ENCODE results near the gene HRK.

DNA sequence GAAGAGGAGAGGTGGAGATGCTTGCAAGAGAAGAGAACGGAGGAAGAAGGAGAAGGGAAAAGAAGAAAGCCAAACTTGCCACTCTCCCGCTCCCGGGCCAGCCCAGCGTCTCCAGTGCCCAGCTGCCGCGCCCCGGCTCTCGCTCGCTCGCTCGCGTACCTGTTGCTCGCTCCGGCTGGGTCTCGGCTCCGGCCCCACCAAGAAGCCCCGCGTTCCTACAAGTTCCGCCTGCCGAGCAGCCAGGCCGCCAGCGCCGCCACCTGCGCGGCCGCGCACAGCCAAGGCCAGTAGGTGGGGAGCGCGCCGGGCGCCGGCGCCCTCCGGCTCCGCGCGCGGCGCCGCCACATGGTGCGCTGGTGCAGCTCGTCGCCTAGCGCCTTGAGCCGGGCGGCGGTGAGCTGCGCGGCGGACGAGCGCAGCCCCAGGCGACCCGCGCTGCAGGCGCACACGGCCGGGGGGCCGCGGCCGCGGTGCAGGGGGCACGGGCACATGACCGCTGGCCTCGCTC, 370 bp downstream of the HRK start:
- TF ChIP-seq POLR2A (IDR thresholded peaks at IDR 0.05; ENCODE audit: extremely low read depth, insufficient read length), result no peak
- TF ChIP-seq, protein P1, sequence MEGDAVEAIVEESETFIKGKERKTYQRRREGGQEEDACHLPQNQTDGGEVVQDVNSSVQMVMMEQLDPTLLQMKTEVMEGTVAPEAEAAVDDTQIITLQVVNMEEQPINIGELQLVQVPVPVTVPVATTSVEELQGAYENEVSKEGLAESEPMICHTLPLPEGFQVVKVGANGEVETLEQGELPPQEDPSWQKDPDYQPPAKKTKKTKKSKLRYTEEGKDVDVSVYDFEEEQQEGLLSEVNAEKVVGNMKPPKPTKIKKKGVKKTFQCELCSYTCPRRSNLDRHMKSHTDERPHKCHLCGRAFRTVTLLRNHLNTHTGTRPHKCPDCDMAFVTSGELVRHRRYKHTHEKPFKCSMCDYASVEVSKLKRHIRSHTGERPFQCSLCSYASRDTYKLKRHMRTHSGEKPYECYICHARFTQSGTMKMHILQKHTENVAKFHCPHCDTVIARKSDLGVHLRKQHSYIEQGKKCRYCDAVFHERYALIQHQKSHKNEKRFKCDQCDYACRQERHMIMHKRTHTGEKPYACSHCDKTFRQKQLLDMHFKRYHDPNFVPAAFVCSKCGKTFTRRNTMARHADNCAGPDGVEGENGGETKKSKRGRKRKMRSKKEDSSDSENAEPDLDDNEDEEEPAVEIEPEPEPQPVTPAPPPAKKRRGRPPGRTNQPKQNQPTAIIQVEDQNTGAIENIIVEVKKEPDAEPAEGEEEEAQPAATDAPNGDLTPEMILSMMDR (IDR thresholded peaks at IDR 0.05; ENCODE audit: low read depth, low read length), result no peak
- TF ChIP-seq, protein P2, sequence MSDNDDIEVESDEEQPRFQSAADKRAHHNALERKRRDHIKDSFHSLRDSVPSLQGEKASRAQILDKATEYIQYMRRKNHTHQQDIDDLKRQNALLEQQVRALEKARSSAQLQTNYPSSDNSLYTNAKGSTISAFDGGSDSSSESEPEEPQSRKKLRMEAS (IDR thresholded peaks at IDR 0.05; ENCODE audit: low read depth, low read length), result no peak
- no peak for TF ChIP-seq MYC (IDR thresholded peaks at IDR 0.05; ENCODE audit: low read depth, low read length)

Data from NB4 (cell line).